Glutamatergic neuron (in vitro differentiated cells): ENCODE measurements around the gene BRCA2. TPM values are rescaled to one million over a fixed set of nuclear protein-coding genes. Genes with fewer than 3 reads are reported as not detected.
A peak's percentile ranks its signal among the peaks of the same experiment; 100 is the strongest.

Experiments
- DNase-seq: peaks from one replicate; pipeline ENCODE4 v3.0.0; 2022
- H3K27ac Mint-ChIP-seq: one replicate; pipeline ENCODE4 v1.8.0; 2020; ENCODE audit warnings: mild to moderate bottlenecking, mixed read lengths, inconsistent platforms; ENCODE audit not compliant: unreplicated experiment
- H3K27me3 Mint-ChIP-seq: one replicate; pipeline ENCODE4 v1.8.0; 2020; ENCODE audit warnings: mild to moderate bottlenecking, moderate library complexity, mixed read lengths, inconsistent platforms; ENCODE audit not compliant: unreplicated experiment
- H3K36me3 Mint-ChIP-seq: one replicate; pipeline ENCODE4 v1.8.0; 2020; ENCODE audit warnings: mild to moderate bottlenecking, mixed read lengths, inconsistent platforms; ENCODE audit not compliant: unreplicated experiment
- H3K4me1 Mint-ChIP-seq: one replicate; pipeline ENCODE4 v1.8.0; 2020; ENCODE audit warnings: mild to moderate bottlenecking, low read depth, mixed read lengths, inconsistent platforms; ENCODE audit not compliant: unreplicated experiment
- H3K4me3 Mint-ChIP-seq: one replicate; pipeline ENCODE4 v1.8.0; 2020; ENCODE audit warnings: mild to moderate bottlenecking, mixed read lengths, inconsistent platforms; ENCODE audit not compliant: unreplicated experiment
- H3K9me3 Mint-ChIP-seq: one replicate; pipeline ENCODE4 v1.8.0; 2020; ENCODE audit warnings: mild to moderate bottlenecking, moderate library complexity, mixed read lengths, inconsistent platforms; ENCODE audit not compliant: unreplicated experiment
- CTCF ChIP-seq: fragments of 200-600 bp; sonication (generic); IDR thresholded peaks from one replicate; pipeline ENCODE4 v1.5.0; 2021; ENCODE audit not compliant: partially characterized antibody, unreplicated experiment
- total RNA-seq: library from RNA; stranded (reverse); fragmentation: NEBNext Ultra II Directional; extraction: Animal tissue kit (Norgen Biotek cat#: 25700); gene quantifications from one replicate; pipeline ENCODE4 v1.2.1, GENCODE V29; 2021; ENCODE audit not compliant: unreplicated experiment

BRCA2 gene
- total RNA-seq, 1 donor from 2014 or later = 3.0 TPM

- DNase-seq = peak; percentile 27
- Mint-ChIP-seq H3K27ac (no peak within 1 kb of the TSS), H3K4me1 (peaks cover 7% of the 10 kb centered on the region), H3K27me3 (peaks cover 13% of the 10 kb centered on the region), H3K36me3 (peaks cover 7% of the 10 kb centered on the region), H3K9me3 (peaks cover 5% of the 10 kb centered on the region), H3K4me3 (peak within 1 kb of the TSS; percentile 89)
- TF ChIP-seq CTCF = no peak
These were observed 112.7 kb downstream of the BRCA2 start, which contains the start of gene N4BP2L1 for GRCh38 chr13:32427852-32428580. Gene N4BP2L1 (minus strand): TSS chr13:32428130. CDS start chr13:32428082, 48 bp downstream.

DNA sequence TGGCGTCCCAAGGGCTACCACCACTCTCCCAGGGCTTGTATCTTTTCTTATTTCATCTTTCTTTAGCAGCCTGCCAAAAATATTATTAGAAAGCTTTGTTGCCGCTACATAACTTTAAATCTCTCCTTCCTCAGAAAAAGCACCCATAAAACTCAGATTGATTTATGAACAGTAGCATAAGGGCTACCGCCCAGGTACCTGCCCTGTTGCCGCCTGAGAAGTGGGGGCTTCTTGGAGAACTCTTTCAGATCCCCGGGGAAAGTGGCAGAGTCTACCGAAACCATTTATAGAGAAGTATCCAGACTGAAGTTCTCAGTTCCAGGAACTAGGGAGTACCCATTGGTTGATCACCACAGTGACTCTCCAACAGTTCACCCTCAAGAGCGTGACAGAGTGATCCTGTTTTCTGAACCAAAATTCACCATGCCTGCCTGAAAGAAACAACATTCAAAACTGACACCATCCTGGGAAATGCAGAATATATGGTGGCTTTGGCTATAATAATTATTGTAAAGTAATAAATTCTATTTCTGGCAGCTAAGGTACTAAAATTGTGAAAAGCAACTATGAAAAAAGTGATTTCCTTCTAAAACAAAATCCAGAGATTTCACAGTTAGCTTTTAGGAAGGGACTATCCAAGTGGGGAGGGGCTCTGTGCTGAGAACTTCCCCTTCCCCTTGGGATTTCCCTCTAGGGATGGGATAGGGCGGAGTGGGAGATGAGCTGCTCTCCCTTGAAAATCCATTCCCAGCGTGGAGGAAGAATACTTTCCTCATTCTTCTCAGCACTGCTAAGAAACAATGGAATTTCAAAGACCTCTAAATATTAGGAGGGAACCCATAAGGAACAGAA, 113.5 kb downstream of the BRCA2 start:
- Mint-ChIP-seq H3K36me3 (peaks cover 7% of the 10 kb centered on the region), H3K4me3 (peak overlapping the region; percentile 82), H3K27ac (no peak overlapping the region), H3K9me3 (peaks cover 5% of the 10 kb centered on the region), H3K27me3 (peaks cover 13% of the 10 kb centered on the region), H3K4me1 (peaks cover 7% of the 10 kb centered on the region)
- no peak for TF ChIP-seq CTCF
- no peak for DNase-seq

- peaks cover 13% of the 10 kb centered on the region for H3K27me3 Mint-ChIP-seq
- H3K9me3 Mint-ChIP-seq = peaks cover 5% of the 10 kb centered on the region
- DNase-seq = no peak
- TF ChIP-seq CTCF = no peak
- H3K27ac Mint-ChIP-seq = no peak overlapping the region
- peaks cover 7% of the 10 kb centered on the region for H3K36me3 Mint-ChIP-seq
- H3K4me1 Mint-ChIP-seq = peaks cover 7% of the 10 kb centered on the region
- no peak overlapping the region for H3K4me3 Mint-ChIP-seq
These were observed 114.2 kb downstream of the BRCA2 start for GRCh38 chr13:32429433-32429909.

DNA sequence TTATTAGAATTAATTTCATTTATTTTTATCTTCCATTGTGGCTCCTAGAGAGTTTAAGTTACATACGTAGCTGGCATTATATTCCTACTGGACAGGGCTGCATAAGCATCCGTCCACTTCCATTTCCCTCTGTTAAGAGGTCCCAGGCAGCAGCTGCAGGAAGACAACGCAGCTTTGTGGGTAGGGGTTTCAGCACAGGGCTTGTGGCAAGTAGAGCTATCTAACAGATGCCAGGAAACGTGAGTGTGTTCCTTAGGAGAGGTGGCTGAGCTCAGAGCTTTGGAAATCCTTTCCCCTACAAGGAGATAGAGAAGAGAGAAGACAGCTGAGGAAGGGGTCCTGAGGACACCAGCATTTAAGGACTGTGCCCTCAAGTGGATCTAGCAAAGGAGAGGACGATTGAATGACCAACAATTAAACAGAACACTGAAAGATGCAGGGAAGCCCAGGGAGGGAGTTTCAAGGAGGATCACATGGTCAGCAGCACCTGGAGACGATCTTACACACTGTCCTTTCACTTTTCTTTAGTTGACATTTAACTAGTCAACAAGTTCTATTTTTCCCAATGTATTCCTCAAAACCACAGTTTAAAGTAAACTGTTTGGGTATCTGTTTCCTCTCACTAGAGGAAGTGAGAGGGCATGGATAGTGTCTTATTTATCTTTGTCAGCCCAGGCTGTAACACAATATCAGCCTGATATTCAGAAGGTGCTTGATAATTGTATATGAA, 114.9 kb downstream of the BRCA2 start:
- peaks cover 11% of the 10 kb centered on the region for H3K27me3 Mint-ChIP-seq
- DNase-seq = no peak
- H3K36me3 Mint-ChIP-seq = peaks cover 7% of the 10 kb centered on the region
- H3K4me1 Mint-ChIP-seq = peaks cover 7% of the 10 kb centered on the region
- H3K9me3 Mint-ChIP-seq = peaks cover 5% of the 10 kb centered on the region
- no peak for TF ChIP-seq CTCF
- H3K27ac Mint-ChIP-seq = no peak overlapping the region
- H3K4me3 Mint-ChIP-seq = no peak overlapping the region
